ENCODE data around the gene TNFRSF18. TPM values are rescaled to one million over a fixed set of nuclear protein-coding genes. Genes with fewer than 3 reads are reported as not detected.

Gene TNFRSF18
- total RNA-seq, 1 donor from 2014 or later, result 0.47 TPM

- no peak for TF ChIP-seq CTCF (IDR thresholded peaks at IDR 0.05)
- Histone ChIP-seq H3K27ac (no peak overlapping the region), H3K9me3 (no peaks in the 10 kb centered on the region), H3K27me3 (ENCODE audit: low read depth) (peaks cover 64% of the 10 kb centered on the region), H3K36me3 (no peaks in the 10 kb centered on the region), H3K4me3 (no peak overlapping the region), H3K4me1 (no peaks in the 10 kb centered on the region)
- intact Hi-C loops (cut with DNase I), result no loop called here
- ATAC-seq (no peak), DNase-seq (no peak)
Observed at GRCh38 chr1:1175221-1176062, 30.9 kb downstream of the TNFRSF18 start.

GRCh38 chr1:1173793-1174415 lies 32.5 kb downstream of the TNFRSF18 start, which contains the start of gene TTLL10:
TSS of gene TTLL10 (plus strand) at chr1:1173880. CDS start at chr1:1179216, 5,336 bp downstream.
- Histone ChIP-seq H3K27me3 (ENCODE audit: low read depth) (peaks cover 69% of the 10 kb centered on the region), H3K27ac (no peak within 1 kb of the TSS), H3K36me3 (no peaks in the 10 kb centered on the region), H3K4me1 (no peaks in the 10 kb centered on the region), H3K4me3 (no peak within 1 kb of the TSS), H3K9me3 (no peaks in the 10 kb centered on the region)
- TF ChIP-seq CTCF (IDR thresholded peaks at IDR 0.05), result no peak
- intact Hi-C loops (cut with DNase I), result no loop called here
- no peak for ATAC-seq
- peak; percentile 58 for DNase-seq

GRCh38 chr1:1173061-1173792 lies 33.2 kb downstream of the TNFRSF18 start:
- Histone ChIP-seq H3K4me1 (no peaks in the 10 kb centered on the region), H3K27ac (no peak overlapping the region), H3K27me3 (ENCODE audit: low read depth) (peaks cover 68% of the 10 kb centered on the region), H3K4me3 (no peak overlapping the region), H3K9me3 (no peaks in the 10 kb centered on the region), H3K36me3 (no peaks in the 10 kb centered on the region)
- no peak for ATAC-seq
- intact Hi-C loops (cut with DNase I), result no loop called here
- TF ChIP-seq CTCF (IDR thresholded peaks at IDR 0.05), result no peak
- no peak for DNase-seq

- no peak overlapping the region for H3K27ac ChIP-seq
- intact Hi-C loops (cut with DNase I), result no loop called here
- no peak for TF ChIP-seq CTCF (IDR thresholded peaks at IDR 0.05)
- H3K36me3 ChIP-seq, result no peaks in the 10 kb centered on the region
- H3K9me3 ChIP-seq, result no peaks in the 10 kb centered on the region
- ATAC-seq, result no peak
- H3K4me1 ChIP-seq, result peaks cover 4% of the 10 kb centered on the region
- peaks cover 64% of the 10 kb centered on the region for H3K27me3 ChIP-seq (ENCODE audit: low read depth)
- DNase-seq, result no peak
- H3K4me3 ChIP-seq, result no peak overlapping the region
Observed at GRCh38 chr1:1171546-1172340, 34.6 kb downstream of the TNFRSF18 start.

GRCh38 chr1:1171161-1171545 lies 35.2 kb downstream of the TNFRSF18 start:
- intact Hi-C loops (cut with DNase I), result no loop called here
- no peak for TF ChIP-seq CTCF (IDR thresholded peaks at IDR 0.05)
- Histone ChIP-seq H3K27ac (no peak overlapping the region), H3K9me3 (no peaks in the 10 kb centered on the region), H3K27me3 (ENCODE audit: low read depth) (peaks cover 59% of the 10 kb centered on the region), H3K36me3 (no peaks in the 10 kb centered on the region), H3K4me1 (peaks cover 6% of the 10 kb centered on the region), H3K4me3 (no peak overlapping the region)
- no peak for ATAC-seq
- no peak for DNase-seq
